ENCODE data around the gene USHBP1. TPM values are rescaled to one million over a fixed set of nuclear protein-coding genes. Genes with fewer than 3 reads are reported as not detected.

The USHBP1 gene
- total RNA-seq, 1 donor from 2014 or later, result 20.4 TPM

GRCh38 chr19:17266975-17267788 lies 2.6 kb upstream of the USHBP1 start, which contains the start of gene BABAM1:
BABAM1 (plus strand) TSS chr19:17267443; CDS start chr19:17268807, 1,364 bp downstream.
- Histone ChIP-seq H3K27ac (peak within 1 kb of the TSS; percentile 69), H3K4me1 (peaks cover 16% of the 10 kb centered on the region), H3K9me3 (no peaks in the 10 kb centered on the region), H3K27me3 (no peaks in the 10 kb centered on the region), H3K36me3 (peaks cover 0 to 30% of the 10 kb centered on the region in 2 donors), H3K4me3 (peak within 1 kb of the TSS; percentile 75 to 83)
- TF ChIP-seq POLR2AphosphoS5 (IDR thresholded peaks at IDR 0.05; ENCODE audit: insufficient read depth in 1 of 2, low read depth in 1 of 2) (peak; percentile 78 to 99), POLR2A (IDR thresholded peaks at IDR 0.05) (no peak)
- peak; percentile 98 for DNase-seq (ENCODE audit: extremely low spot score in 2 of 2)
- intact Hi-C loops (cut with DNase I), result no loop called here

GRCh38 chr19:17266589-17266974 lies 2.0 kb upstream of the USHBP1 start:
- intact Hi-C loops (cut with DNase I), result no loop called here
- Histone ChIP-seq H3K27me3 (no peaks in the 10 kb centered on the region), H3K4me3 (no peak overlapping the region), H3K9me3 (no peaks in the 10 kb centered on the region), H3K4me1 (peaks cover 16% of the 10 kb centered on the region), H3K27ac (no peak overlapping the region), H3K36me3 (peaks cover 0 to 24% of the 10 kb centered on the region in 2 donors)
- TF ChIP-seq CTCF (IDR thresholded peaks at IDR 0.05) (no peak), POLR2A (IDR thresholded peaks at IDR 0.05) (no peak), POLR2AphosphoS5 (IDR thresholded peaks at IDR 0.05; ENCODE audit: insufficient read depth in 1 of 2, low read depth in 1 of 2) (no peak)
- no peak for DNase-seq (ENCODE audit: extremely low spot score in 2 of 2)

GRCh38 chr19:17266026-17266425 lies 1.5 kb upstream of the USHBP1 start:
- DNase-seq (ENCODE audit: extremely low spot score in 2 of 2), result no peak
- Histone ChIP-seq H3K4me3 (no peak overlapping the region), H3K36me3 (peaks cover 0 to 19% of the 10 kb centered on the region in 2 donors), H3K27me3 (no peaks in the 10 kb centered on the region), H3K9me3 (no peaks in the 10 kb centered on the region), H3K4me1 (peaks cover 16% of the 10 kb centered on the region), H3K27ac (no peak overlapping the region)
- no peak for TF ChIP-seq POLR2A (IDR thresholded peaks at IDR 0.05)
- intact Hi-C loops (cut with DNase I), result no loop called here

GRCh38 chr19:17263712-17264640 lies 569 bp downstream of the USHBP1 start:
- peak overlapping the region; percentile 21 to 38 for H3K4me3 ChIP-seq
- no peak for DNase-seq (ENCODE audit: extremely low spot score in 2 of 2)
- H3K4me1 ChIP-seq, result peaks cover 16% of the 10 kb centered on the region
- intact Hi-C loops (cut with DNase I), result no loop called here
- no peak for TF ChIP-seq POLR2A (IDR thresholded peaks at IDR 0.05)
- no peak for TF ChIP-seq CTCF (IDR thresholded peaks at IDR 0.05)
- TF ChIP-seq POLR2AphosphoS5 (IDR thresholded peaks at IDR 0.05; ENCODE audit: insufficient read depth in 1 of 2, low read depth in 1 of 2), result no peak
- no peaks in the 10 kb centered on the region for H3K9me3 ChIP-seq
- peak overlapping the region; percentile 58 for H3K27ac ChIP-seq
- peaks cover 0 to 3% of the 10 kb centered on the region in 2 donors for H3K36me3 ChIP-seq
- H3K27me3 ChIP-seq, result no peaks in the 10 kb centered on the region

GRCh38 chr19:17262557-17262956 lies 2.0 kb downstream of the USHBP1 start:
- no peaks in the 10 kb centered on the region for H3K27me3 ChIP-seq
- H3K4me3 ChIP-seq, result no peak overlapping the region
- DNase-seq (ENCODE audit: extremely low spot score in 2 of 2), result no peak
- intact Hi-C loops (cut with DNase I), result no loop called here
- TF ChIP-seq CTCF (IDR thresholded peaks at IDR 0.05), result no peak
- no peak for TF ChIP-seq POLR2AphosphoS5 (IDR thresholded peaks at IDR 0.05; ENCODE audit: insufficient read depth in 1 of 2, low read depth in 1 of 2)
- no peak for TF ChIP-seq POLR2A (IDR thresholded peaks at IDR 0.05)
- no peak overlapping the region for H3K27ac ChIP-seq
- H3K4me1 ChIP-seq, result peaks cover 2% of the 10 kb centered on the region
- H3K36me3 ChIP-seq, result no peaks in the 10 kb centered on the region
- H3K9me3 ChIP-seq, result no peaks in the 10 kb centered on the region

Measured in vagina (tissue), 2 donors.